Uterus (tissue), 4 donors: Measurements from ENCODE around the gene DONSON. TPM values are rescaled to one million over a fixed set of nuclear protein-coding genes. Genes with fewer than 3 reads are reported as not detected.

Source experiments
- DNase-seq, 2 donors: peaks; one replicate each; pipeline ENCODE4 v3.0.0-alpha.2; 2019 to 2020
- H3K27ac ChIP-seq, 2 donors: fragments of 200-600 bp; sonication (generic); 1 replicate in 1 of 2; 2 replicates in 1 of 2; pipeline ENCODE4 v1.5.1; 2016 to 2018
- H3K27me3 ChIP-seq, 2 donors: fragments of 200-600 bp; sonication (generic); one replicate each; pipeline ENCODE4 v1.5.1; 2018 to 2019; ENCODE audit warnings: control low read depth in 1 of 2
- H3K36me3 ChIP-seq, 2 donors: fragments of 200-600 bp; sonication (generic); one replicate each; pipeline ENCODE4 v1.5.1; 2019; ENCODE audit warnings: control low read depth in 1 of 2
- H3K4me1 ChIP-seq, 2 donors: fragments of 200-600 bp; sonication (generic); one replicate each; pipeline ENCODE4 v1.5.1; 2018 to 2019; ENCODE audit warnings: control low read depth in 1 of 2
- H3K4me3 ChIP-seq, 2 donors: fragments of 200-600 bp; sonication (generic); 1 replicate in 1 of 2; 2 replicates in 1 of 2; pipeline ENCODE4 v1.5.1; 2018 to 2019; ENCODE audit warnings: mild to moderate bottlenecking in 1 of 2
- H3K9me3 ChIP-seq, 2 donors: fragments of 200-600 bp; sonication (generic); one replicate each; pipeline ENCODE4 v1.5.1; 2019; ENCODE audit warnings: control low read depth in 1 of 2
- POLR2A ChIP-seq, 2 donors: fragments of 450-650 bp; IDR thresholded peaks; one replicate each; pipeline ENCODE4 v1.6.1; 2016; ENCODE audit warnings: antibody characterized with exemption in 2 of 2, mild to moderate bottlenecking in 1 of 2, moderate library complexity in 1 of 2
- intact Hi-C: fragments of 100-400 bp; cut with DNase I; formaldehyde crosslinking; loops from one replicate; pipeline ENCODE4 v1.15.1; 2023; ENCODE audit warnings: low total_unique reads
- total RNA-seq, 4 donors: library from RNA; depleted of rRNA in 3 of 4; stranded (reverse); fragments of >200 nt in 3 of 4; gene quantifications; one replicate each; pipeline versions ENCODE4 v1.1.0 to v1.2.4, GENCODE V29; 2014 to 2023
- TF ChIP-seq, protein P1 (sequence below), 4 experiments: fragments of 200-600 bp in 2 of 4; fragments of 450-650 bp in 2 of 4; sonication (generic) in 2 of 4; IDR thresholded peaks; one replicate each; pipeline ENCODE4 v1.5.1; 2016 to 2019; ENCODE audit warnings: antibody characterized with exemption in 4 of 4, mild to moderate bottlenecking in 2 of 4, moderate library complexity in 1 of 4
- donor health status: DM: yes; HTN: yes; CAD: no.

DONSON gene
- total RNA-seq, 4 donors from 2014 or later, result 7.2 to 19.8 (median 12.8) TPM

- Histone ChIP-seq H3K27ac (no peak overlapping the region), H3K27me3 (no peaks in the 10 kb centered on the region), H3K4me1 (peaks cover 0 to 7% of the 10 kb centered on the region in 2 donors), H3K36me3 (no peaks in the 10 kb centered on the region), H3K4me3 (no peak overlapping the region), H3K9me3 (no peaks in the 10 kb centered on the region)
- no peak for TF ChIP-seq POLR2A (IDR thresholded peaks at IDR 0.05)
- TF ChIP-seq, protein P1, sequence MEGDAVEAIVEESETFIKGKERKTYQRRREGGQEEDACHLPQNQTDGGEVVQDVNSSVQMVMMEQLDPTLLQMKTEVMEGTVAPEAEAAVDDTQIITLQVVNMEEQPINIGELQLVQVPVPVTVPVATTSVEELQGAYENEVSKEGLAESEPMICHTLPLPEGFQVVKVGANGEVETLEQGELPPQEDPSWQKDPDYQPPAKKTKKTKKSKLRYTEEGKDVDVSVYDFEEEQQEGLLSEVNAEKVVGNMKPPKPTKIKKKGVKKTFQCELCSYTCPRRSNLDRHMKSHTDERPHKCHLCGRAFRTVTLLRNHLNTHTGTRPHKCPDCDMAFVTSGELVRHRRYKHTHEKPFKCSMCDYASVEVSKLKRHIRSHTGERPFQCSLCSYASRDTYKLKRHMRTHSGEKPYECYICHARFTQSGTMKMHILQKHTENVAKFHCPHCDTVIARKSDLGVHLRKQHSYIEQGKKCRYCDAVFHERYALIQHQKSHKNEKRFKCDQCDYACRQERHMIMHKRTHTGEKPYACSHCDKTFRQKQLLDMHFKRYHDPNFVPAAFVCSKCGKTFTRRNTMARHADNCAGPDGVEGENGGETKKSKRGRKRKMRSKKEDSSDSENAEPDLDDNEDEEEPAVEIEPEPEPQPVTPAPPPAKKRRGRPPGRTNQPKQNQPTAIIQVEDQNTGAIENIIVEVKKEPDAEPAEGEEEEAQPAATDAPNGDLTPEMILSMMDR (IDR thresholded peaks at IDR 0.05), result no peak
- intact Hi-C loops, result no loop called here
- no peak for DNase-seq
Observed at GRCh38 chr21:33554982-33555344, 33.5 kb downstream of the DONSON start.

GRCh38 chr21:33554236-33554981 is 34.1 kb downstream of the DONSON start:
- Histone ChIP-seq H3K9me3 (no peaks in the 10 kb centered on the region), H3K36me3 (no peaks in the 10 kb centered on the region), H3K4me1 (peaks cover 0 to 7% of the 10 kb centered on the region in 2 donors), H3K4me3 (no peak overlapping the region), H3K27ac (no peak overlapping the region), H3K27me3 (no peaks in the 10 kb centered on the region)
- TF ChIP-seq POLR2A (IDR thresholded peaks at IDR 0.05), result no peak
- TF ChIP-seq, protein P1 (IDR thresholded peaks at IDR 0.05), result no peak
- intact Hi-C loops, result no loop called here
- no peak for DNase-seq

DNA sequence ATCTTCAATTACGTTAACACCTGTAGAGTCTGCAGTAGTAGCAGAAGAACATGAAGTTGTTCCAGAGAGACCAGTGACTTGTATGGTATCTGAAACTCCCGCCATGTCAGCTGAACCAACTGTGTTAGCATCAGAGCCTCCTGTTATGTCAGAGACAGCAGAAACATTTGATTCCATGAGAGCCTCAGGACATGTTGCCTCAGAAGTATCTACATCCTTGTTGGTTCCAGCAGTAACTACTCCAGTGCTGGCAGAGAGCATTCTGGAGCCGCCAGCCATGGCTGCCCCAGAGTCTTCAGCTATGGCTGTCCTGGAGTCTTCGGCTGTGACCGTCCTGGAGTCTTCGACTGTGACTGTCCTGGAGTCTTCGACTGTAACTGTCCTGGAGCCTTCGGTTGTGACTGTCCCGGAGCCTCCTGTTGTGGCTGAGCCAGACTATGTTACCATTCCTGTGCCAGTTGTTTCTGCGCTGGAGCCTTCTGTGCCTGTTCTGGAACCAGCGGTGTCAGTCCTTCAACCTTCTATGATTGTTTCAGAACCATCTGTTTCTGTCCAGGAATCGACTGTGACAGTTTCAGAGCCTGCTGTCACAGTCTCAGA is 35.4 kb downstream of the DONSON start:
- H3K9me3 ChIP-seq, result no peaks in the 10 kb centered on the region
- no peak overlapping the region for H3K4me3 ChIP-seq
- no peak overlapping the region for H3K27ac ChIP-seq
- no peaks in the 10 kb centered on the region for H3K27me3 ChIP-seq
- TF ChIP-seq POLR2A (IDR thresholded peaks at IDR 0.05), result no peak
- H3K36me3 ChIP-seq, result no peaks in the 10 kb centered on the region
- DNase-seq, result no peak
- H3K4me1 ChIP-seq, result peaks cover 0 to 7% of the 10 kb centered on the region in 2 donors
- intact Hi-C loops, result no loop called here

- no peak for DNase-seq
- intact Hi-C loops, result no loop called here
- no peak overlapping the region for H3K4me3 ChIP-seq
- peaks cover 0 to 7% of the 10 kb centered on the region in 2 donors for H3K4me1 ChIP-seq
- TF ChIP-seq, protein P1 (IDR thresholded peaks at IDR 0.05), result no peak
- no peak for TF ChIP-seq POLR2A (IDR thresholded peaks at IDR 0.05)
- no peak overlapping the region for H3K27ac ChIP-seq
- no peaks in the 10 kb centered on the region for H3K27me3 ChIP-seq
- H3K36me3 ChIP-seq, result no peaks in the 10 kb centered on the region
- no peaks in the 10 kb centered on the region for H3K9me3 ChIP-seq
Observed at GRCh38 chr21:33552093-33552998, 36.1 kb downstream of the DONSON start.

GRCh38 chr21:33551664-33552063 is 36.8 kb downstream of the DONSON start:
- Histone ChIP-seq H3K36me3 (no peaks in the 10 kb centered on the region), H3K27me3 (no peaks in the 10 kb centered on the region), H3K9me3 (no peaks in the 10 kb centered on the region), H3K4me1 (peaks cover 0 to 7% of the 10 kb centered on the region in 2 donors), H3K4me3 (no peak overlapping the region), H3K27ac (no peak overlapping the region)
- no peak for DNase-seq
- intact Hi-C loops, result no loop called here
- TF ChIP-seq POLR2A (IDR thresholded peaks at IDR 0.05), result no peak
- TF ChIP-seq, protein P1 (IDR thresholded peaks at IDR 0.05), result no peak
